Ovary (tissue), 3 donors: ENCODE measurements around the gene SOX5.

Experiments used
- POLR2A ChIP-seq: fragments of 450-650 bp; IDR thresholded peaks from one replicate; pipeline ENCODE4 v1.6.1; 2017; ENCODE audit warnings: antibody characterized with exemption, mild to moderate bottlenecking, moderate library complexity
- TF ChIP-seq, protein P1 (sequence below), 3 donors: fragments of 450-650 bp in 2 of 3; fragments of 200-600 bp in 1 of 3; IDR thresholded peaks; one replicate each; pipeline versions ENCODE4 v1.5.1 to v1.8.0; 2016 to 2022; ENCODE audit warnings: antibody characterized with exemption in 3 of 3, mild to moderate bottlenecking in 1 of 3
- donor health status: DM: no; HTN: no; CAD: no.

DNA sequence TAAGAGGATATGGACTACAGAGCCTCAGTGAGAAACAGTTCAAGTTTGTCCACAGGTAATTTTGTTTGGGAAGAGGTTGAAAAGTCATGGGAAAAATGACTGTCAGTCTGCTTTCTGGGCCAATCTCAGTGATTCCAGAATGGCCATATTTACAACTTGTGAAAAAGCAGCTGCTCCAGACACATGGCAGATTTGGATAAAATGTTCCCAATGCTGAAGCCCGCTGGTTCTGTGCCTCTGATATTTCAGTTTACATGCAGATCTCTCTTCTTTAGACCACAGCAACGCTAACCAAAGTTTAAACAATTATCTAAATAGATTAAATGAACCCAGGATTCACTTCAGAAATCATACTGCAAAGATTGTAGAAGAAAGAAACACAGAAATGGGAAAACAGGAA is 222.8 kb downstream of the SOX5 start:
- TF ChIP-seq, protein P1, sequence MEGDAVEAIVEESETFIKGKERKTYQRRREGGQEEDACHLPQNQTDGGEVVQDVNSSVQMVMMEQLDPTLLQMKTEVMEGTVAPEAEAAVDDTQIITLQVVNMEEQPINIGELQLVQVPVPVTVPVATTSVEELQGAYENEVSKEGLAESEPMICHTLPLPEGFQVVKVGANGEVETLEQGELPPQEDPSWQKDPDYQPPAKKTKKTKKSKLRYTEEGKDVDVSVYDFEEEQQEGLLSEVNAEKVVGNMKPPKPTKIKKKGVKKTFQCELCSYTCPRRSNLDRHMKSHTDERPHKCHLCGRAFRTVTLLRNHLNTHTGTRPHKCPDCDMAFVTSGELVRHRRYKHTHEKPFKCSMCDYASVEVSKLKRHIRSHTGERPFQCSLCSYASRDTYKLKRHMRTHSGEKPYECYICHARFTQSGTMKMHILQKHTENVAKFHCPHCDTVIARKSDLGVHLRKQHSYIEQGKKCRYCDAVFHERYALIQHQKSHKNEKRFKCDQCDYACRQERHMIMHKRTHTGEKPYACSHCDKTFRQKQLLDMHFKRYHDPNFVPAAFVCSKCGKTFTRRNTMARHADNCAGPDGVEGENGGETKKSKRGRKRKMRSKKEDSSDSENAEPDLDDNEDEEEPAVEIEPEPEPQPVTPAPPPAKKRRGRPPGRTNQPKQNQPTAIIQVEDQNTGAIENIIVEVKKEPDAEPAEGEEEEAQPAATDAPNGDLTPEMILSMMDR (IDR thresholded peaks at IDR 0.05), result no peak
- TF ChIP-seq POLR2A, result no peak
